22Rv1 (cell line): ENCODE measurements around the gene SNX13.

Source experiments
- H3K27ac ChIP-seq: fragments of 450-650 bp; 2 replicates; pipeline ENCODE4 v1.5.1; 2017
- CTCF ChIP-seq: fragments of 450-650 bp; IDR thresholded peaks from 2 replicates; pipeline ENCODE4 v1.5.1; 2017; ENCODE audit warnings: mild to moderate bottlenecking
- ZFX ChIP-seq: fragments of 450-650 bp; IDR thresholded peaks from 2 replicates; pipeline ENCODE4 v1.6.1; 2017; ENCODE audit warnings: antibody characterized with exemption, borderline replicate concordance

Gene SNX13

GRCh38 chr7:17782216-17782549 lies 158.1 kb downstream of the SNX13 start:
- TF ChIP-seq ZFX, result no peak
- no peak overlapping the region for H3K27ac ChIP-seq

GRCh38 chr7:17781491-17782215 lies 158.6 kb downstream of the SNX13 start:
- TF ChIP-seq CTCF (no peak), ZFX (no peak)
- no peak overlapping the region for H3K27ac ChIP-seq

DNA sequence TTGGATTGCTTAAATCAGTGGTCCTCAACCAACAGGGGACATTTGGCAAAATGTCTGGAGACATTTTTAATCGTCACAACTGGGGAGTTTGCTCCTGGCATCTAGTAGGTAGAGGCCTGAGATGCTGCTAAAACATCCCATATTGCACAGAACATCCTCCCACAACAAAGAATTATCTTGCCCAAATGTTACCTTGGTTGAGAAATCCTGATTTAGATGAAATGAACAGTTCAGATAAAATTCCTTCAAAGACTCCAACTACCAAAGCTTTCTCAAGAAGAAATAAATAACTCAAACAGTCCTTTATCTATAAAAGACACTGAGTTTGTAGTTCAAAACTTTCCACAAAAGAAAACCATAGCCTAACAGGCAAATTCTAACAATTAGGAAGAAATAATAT lies 160.9 kb downstream of the SNX13 start:
- TF ChIP-seq ZFX, result no peak
- no peak for TF ChIP-seq CTCF
- H3K27ac ChIP-seq, result no peak overlapping the region

GRCh38 chr7:17774716-17775288 lies 165.5 kb downstream of the SNX13 start:
- TF ChIP-seq ZFX (no peak), CTCF (no peak)
- no peak overlapping the region for H3K27ac ChIP-seq

DNA sequence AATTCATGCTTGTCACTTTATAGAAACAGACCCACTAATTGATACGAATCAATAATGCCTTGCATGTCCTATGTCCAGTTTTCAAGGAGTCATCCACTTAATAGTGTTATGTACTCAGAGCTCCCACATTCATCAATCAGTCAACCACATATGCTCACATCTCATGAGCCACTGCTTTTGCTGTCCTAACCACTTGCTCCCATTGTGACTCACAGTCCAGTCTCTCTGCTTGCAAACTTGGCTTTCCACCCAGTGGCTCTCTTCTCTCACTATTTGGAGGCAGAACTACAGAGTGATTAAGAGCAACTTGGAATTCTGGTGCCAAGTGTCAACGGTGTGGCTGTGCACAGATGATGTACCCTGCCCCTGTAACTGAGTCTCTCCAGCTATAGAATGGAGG lies 166.0 kb downstream of the SNX13 start:
- no peak overlapping the region for H3K27ac ChIP-seq
- TF ChIP-seq ZFX (no peak), CTCF (no peak)

DNA sequence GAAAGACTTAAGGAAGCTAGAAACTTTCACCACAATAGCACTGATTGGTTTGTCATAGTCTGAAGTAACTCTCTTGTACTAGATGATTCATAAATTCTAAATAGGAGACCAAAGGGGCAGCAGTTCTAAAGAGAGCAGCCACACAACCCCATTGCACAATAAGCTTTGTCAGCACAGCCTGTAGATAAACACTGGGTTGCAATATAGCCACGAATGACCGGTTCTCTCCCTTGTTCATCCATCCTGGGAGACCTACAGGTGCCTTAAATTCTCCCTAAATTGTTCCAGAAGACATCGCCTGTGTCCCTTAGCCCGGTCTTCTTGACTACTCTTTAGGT lies 167.0 kb downstream of the SNX13 start:
- TF ChIP-seq CTCF, result no peak
- no peak for TF ChIP-seq ZFX
- no peak overlapping the region for H3K27ac ChIP-seq

DNA sequence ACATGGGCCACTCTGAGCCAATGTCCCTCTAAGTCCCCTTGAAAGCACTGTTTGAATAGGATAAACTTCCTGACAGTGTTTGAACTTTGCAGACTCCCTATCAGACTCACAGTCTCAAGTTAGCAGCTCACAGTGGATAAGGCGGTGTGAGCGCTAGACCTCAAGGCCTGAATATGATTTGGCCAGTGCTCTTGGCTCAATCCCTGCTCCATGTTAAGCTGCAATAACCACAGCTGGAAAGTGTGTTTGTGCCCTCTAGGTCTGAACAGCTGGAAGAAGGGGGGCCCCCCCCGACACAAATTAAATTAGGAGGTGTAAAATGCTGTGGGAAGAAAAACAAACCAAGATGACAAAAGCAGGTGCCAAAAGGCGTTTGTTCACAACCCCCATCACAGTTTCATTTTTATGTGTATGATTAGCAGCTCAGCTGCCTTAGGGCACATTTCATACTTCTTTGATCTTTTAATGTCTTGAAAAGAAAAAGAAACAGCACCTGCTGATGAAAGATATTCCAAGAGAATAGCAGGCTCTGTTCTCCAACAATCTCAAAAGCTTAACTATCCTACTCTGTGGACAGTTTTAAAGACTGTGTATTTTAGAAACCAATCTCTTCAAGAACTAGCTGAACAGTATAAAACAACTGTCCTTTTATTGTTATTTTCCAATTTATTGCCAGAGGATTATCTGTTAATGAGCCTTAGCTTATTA lies 167.6 kb downstream of the SNX13 start:
- no peak overlapping the region for H3K27ac ChIP-seq
- no peak for TF ChIP-seq ZFX
- TF ChIP-seq CTCF, result no peak
